Spleen (tissue), 7 donors: Measurements from ENCODE around the gene TPM1.

Experiments
- POLR2A ChIP-seq, 3 donors: fragments of 450-650 bp; IDR thresholded peaks; one replicate each; pipeline ENCODE4 v1.5.1; 2017; ENCODE audit warnings: antibody characterized with exemption in 3 of 3, mild to moderate bottlenecking in 1 of 3
- POLR2AphosphoS5 ChIP-seq, 3 donors: sonication (generic); formaldehyde crosslinking; IDR thresholded peaks; one replicate each; pipeline ENCODE4 v1.5.1; 2017; ENCODE audit warnings: antibody characterized with exemption in 3 of 3
- TF ChIP-seq, protein P1 (sequence below), 11 experiments: fragments of 200-600 bp in 7 of 11; fragments of 450-650 bp in 4 of 11; sonication (generic) in 4 of 11; IDR thresholded peaks in 8 of 11; conservative IDR thresholded peaks in 3 of 11; 1 replicate in 7 of 11; 2 replicates in 4 of 11; pipeline versions ENCODE4 v1.4.0 to v1.8.0; 2016 to 2021; ENCODE audit warnings: antibody characterized with exemption in 11 of 11, inconsistent platforms in 4 of 11, mild to moderate bottlenecking in 1 of 11
- donor health status: DM: no; HTN: no; CAD: no; lungs with moderate emphysema.
- donor health status: DM: no; HTN: no; CAD: no.
- donor health status: DM: no; HTN: no; CAD: no.

DNA sequence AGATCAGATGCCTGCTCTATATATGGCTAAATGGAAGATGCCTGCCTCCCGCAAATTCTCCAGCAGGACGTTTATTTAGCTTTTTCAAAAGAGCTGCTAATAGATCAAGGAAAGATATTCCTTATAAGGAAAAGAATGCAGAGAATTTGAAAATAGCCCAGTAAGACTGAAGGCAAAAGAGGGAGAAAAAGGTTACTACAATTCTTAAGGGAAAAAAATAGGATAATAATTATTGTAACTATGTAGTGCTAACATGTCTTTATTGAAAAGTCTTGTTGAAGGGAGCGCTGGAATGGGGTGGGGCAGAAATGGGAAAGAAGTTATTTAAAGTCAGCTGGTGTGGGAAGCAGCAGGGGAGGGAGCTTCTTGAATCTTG, 2.9 kb downstream of the TPM1 start:
- TF ChIP-seq POLR2A (IDR thresholded peaks at IDR 0.05) (no peak), POLR2AphosphoS5 (IDR thresholded peaks at IDR 0.05) (no peak)
- TF ChIP-seq, protein P1, sequence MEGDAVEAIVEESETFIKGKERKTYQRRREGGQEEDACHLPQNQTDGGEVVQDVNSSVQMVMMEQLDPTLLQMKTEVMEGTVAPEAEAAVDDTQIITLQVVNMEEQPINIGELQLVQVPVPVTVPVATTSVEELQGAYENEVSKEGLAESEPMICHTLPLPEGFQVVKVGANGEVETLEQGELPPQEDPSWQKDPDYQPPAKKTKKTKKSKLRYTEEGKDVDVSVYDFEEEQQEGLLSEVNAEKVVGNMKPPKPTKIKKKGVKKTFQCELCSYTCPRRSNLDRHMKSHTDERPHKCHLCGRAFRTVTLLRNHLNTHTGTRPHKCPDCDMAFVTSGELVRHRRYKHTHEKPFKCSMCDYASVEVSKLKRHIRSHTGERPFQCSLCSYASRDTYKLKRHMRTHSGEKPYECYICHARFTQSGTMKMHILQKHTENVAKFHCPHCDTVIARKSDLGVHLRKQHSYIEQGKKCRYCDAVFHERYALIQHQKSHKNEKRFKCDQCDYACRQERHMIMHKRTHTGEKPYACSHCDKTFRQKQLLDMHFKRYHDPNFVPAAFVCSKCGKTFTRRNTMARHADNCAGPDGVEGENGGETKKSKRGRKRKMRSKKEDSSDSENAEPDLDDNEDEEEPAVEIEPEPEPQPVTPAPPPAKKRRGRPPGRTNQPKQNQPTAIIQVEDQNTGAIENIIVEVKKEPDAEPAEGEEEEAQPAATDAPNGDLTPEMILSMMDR (IDR thresholded peaks at IDR 0.05 in 8 of 11, conservative IDR thresholded peaks at IDR 0.05 in 3 of 11), result no peak
